HepG2 (cell line): ENCODE results near the gene NTMT1. TPM values are rescaled to one million over a fixed set of nuclear protein-coding genes. Genes with fewer than 3 reads are reported as not detected.

ENCODE experiments used
- ARNTL ChIP-seq: sonication (generic); formaldehyde crosslinking; IDR thresholded peaks from 2 replicates; pipeline ENCODE4 v1.4.0; 2020; ENCODE audit warnings: mild to moderate bottlenecking, missing genetic modification reagents
- ELF4 ChIP-seq: sonication (generic); formaldehyde crosslinking; IDR thresholded peaks from 2 replicates; pipeline ENCODE4 v1.5.0; 2020; ENCODE audit warnings: missing genetic modification reagents, mild to moderate bottlenecking, moderate library complexity, borderline replicate concordance
- ETV5 ChIP-seq: IDR thresholded peaks from 2 replicates; pipeline ENCODE4 v1.6.1; 2018; ENCODE audit warnings: missing biosample characterization, missing genetic modification reagents, inconsistent platforms, borderline replicate concordance
- HDAC6 ChIP-seq: fragments of 200-600 bp; sonication (generic); IDR thresholded peaks from 2 replicates; pipeline ENCODE4 v1.7.0; 2017; ENCODE audit warnings: mild to moderate bottlenecking, antibody characterized with exemption, low read length, low read depth
- HNF1B ChIP-seq: sonication (generic); formaldehyde crosslinking; IDR thresholded peaks from 2 replicates; pipeline ENCODE4 v1.5.1; 2020; ENCODE audit warnings: mild to moderate bottlenecking, moderate library complexity, missing genetic modification reagents
- HNRNPLL ChIP-seq: fragments of 200-400 bp; formaldehyde crosslinking; IDR thresholded peaks from 2 replicates; pipeline ENCODE4 v1.6.1; 2017; ENCODE audit warnings: mild to moderate bottlenecking, low read depth, low read length; ENCODE audit not compliant: poor library complexity, severe bottlenecking
- MTF2 ChIP-seq: sonication (generic); formaldehyde crosslinking; IDR thresholded peaks from 2 replicates; pipeline ENCODE4 v1.5.0; 2020; ENCODE audit warnings: missing genetic modification reagents, borderline replicate concordance
- NFATC3 ChIP-seq: sonication (generic); formaldehyde crosslinking; IDR thresholded peaks from 2 replicates; pipeline ENCODE4 v1.5.1; 2020; ENCODE audit warnings: mild to moderate bottlenecking, missing genetic modification reagents
- NPAS2 ChIP-seq: sonication (generic); formaldehyde crosslinking; IDR thresholded peaks from 2 replicates; pipeline ENCODE4 v1.8.0; 2022; ENCODE audit warnings: mild to moderate bottlenecking, missing genetic modification reagents, borderline replicate concordance
- PRDM10 ChIP-seq: sonication (generic); formaldehyde crosslinking; IDR thresholded peaks from 2 replicates; pipeline ENCODE4 v1.4.0; 2020; ENCODE audit warnings: low read depth, missing genetic modification reagents
- PREB ChIP-seq: sonication (generic); formaldehyde crosslinking; IDR thresholded peaks from 2 replicates; pipeline ENCODE4 v1.4.0; 2020; ENCODE audit warnings: missing genetic modification reagents
- PRMT3 ChIP-seq: sonication (generic); formaldehyde crosslinking; IDR thresholded peaks from 2 replicates; pipeline ENCODE4 v1.8.1; 2022; ENCODE audit warnings: low read depth, mild to moderate bottlenecking, moderate library complexity, missing genetic modification reagents, borderline replicate concordance
- RFX5 ChIP-seq: IDR thresholded peaks from 2 replicates; pipeline ENCODE4 v1.6.1; 2011; ENCODE audit warnings: low read depth, low read length, improper control_type of control experiment
- SMAD1 ChIP-seq: sonication (generic); formaldehyde crosslinking; IDR thresholded peaks from 2 replicates; pipeline ENCODE4 v1.4.0; 2020; ENCODE audit warnings: missing genetic modification reagents, low read depth, mild to moderate bottlenecking, borderline replicate concordance
- USF2 ChIP-seq, 2 experiments: sonication (generic) in 1 of 2; formaldehyde crosslinking in 1 of 2; IDR thresholded peaks; 2 replicates each; pipeline versions ENCODE4 v1.5.1 to v1.6.1; 2011 to 2020; ENCODE audit warnings: borderline replicate concordance in 1 of 2, low read depth in 1 of 2, low read length in 1 of 2, mild to moderate bottlenecking in 1 of 2, missing genetic modification reagents in 1 of 2, moderate library complexity in 1 of 2
- ZNF101 ChIP-seq: sonication (generic); formaldehyde crosslinking; IDR thresholded peaks from 2 replicates; pipeline ENCODE4 v1.4.0; 2020; ENCODE audit warnings: mild to moderate bottlenecking, low read depth, missing genetic modification reagents, borderline replicate concordance
- ZNF138 ChIP-seq: sonication (generic); formaldehyde crosslinking; IDR thresholded peaks from 2 replicates; pipeline ENCODE4 v1.5.0; 2020; ENCODE audit warnings: mild to moderate bottlenecking, low read depth, missing genetic modification reagents
- ZNF644 ChIP-seq: IDR thresholded peaks from 2 replicates; pipeline ENCODE4 v1.6.1; 2016; ENCODE audit warnings: low read depth
- ZNF782 ChIP-seq: sonication (generic); formaldehyde crosslinking; IDR thresholded peaks from 2 replicates; pipeline ENCODE4 v1.4.0; 2020; ENCODE audit warnings: missing genetic modification reagents, mild to moderate bottlenecking, borderline replicate concordance
- polyA plus RNA-seq, 8 experiments: library from polyadenylated mRNA; depleted of rRNA in 3 of 8; stranded (reverse) in 7 of 8; unstranded in 1 of 8; fragments of >200 nt; fragmentation: Illumina TruSeq in 4 of 8; extraction: Trizol in 4 of 8; gene quantifications; 2 replicates each; pipeline versions ENCODE4 v1.2.1 to v1.2.3, GENCODE V29; 2011 to 2016; ENCODE audit warnings: low read depth in 4 of 8, missing spikeins in 1 of 8, mixed read lengths in 1 of 8; ENCODE audit not compliant: insufficient read depth in 1 of 8
- total RNA-seq, 5 experiments: library from RNA; depleted of rRNA; stranded (reverse); fragments of >200 nt; fragmentation: Illumina TruSeq; extraction: Trizol; gene quantifications; 2 replicates each; pipeline ENCODE4 v1.2.3, GENCODE V29; 2016; ENCODE audit warnings: low read depth in 1 of 5

The NTMT1 gene
- total and polyA plus RNA-seq, 2 of the 13 experiments (the other 11 are each of a cell fraction or from before 2014, with no cell fraction given): 49.1 to 53.8 TPM

DNA sequence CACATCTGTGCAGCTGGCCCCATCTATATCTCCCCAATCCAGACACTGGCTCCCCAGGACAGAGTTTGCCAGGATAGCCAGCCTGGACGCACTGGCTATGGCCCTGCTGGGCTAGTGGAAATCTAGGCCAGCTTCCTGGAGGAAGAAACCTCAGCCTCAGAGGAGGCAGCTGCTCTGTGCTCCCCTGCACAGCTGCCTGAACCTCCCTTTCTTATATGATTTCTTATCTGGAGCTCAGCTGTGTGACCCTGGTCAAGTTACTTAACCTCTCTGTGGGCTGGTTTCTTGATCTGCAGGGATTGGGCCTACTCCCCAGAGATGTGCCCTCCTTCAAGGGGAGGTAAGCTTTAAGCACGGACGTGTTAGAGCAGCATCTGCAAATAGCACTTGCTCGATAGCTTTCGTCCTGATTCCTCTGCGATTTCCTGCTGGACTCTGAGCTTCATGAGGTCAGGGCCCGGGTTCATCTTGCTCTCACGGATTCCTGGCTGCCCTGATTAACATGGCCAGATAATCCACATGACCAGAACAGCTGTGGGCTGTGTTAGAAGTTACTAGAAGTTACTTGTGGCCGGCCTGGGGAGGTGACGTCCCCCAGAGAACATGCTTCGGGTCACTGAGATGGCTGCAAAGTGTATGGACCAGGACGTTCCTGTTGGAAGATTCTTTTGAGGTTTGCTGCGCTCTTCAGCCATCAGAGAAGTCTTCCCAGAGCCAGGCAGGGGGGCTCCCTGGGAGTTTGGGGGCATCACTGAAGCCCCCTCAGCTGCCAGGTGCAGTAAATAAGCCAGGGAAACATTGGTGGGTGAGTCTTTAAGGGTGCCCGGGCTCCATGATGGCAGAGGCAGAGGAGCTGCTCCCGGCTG, 19.6 kb upstream of the NTMT1 start (continued):
- TF ChIP-seq USF2 (IDR thresholded peaks at IDR 0.05; ENCODE audit: low read depth, low read length) (no peak), USF2 (CRISPR knock-in tag; IDR thresholded peaks at IDR 0.05; ENCODE audit: borderline replicate concordance) (no peak), ZNF644 (CRISPR knock-in tag) (0 out of 2 replicates have a peak, but pooled peaks have one; percentile 11), ELF4 (no peak), PRMT3 (peak; percentile 80), MTF2 (CRISPR knock-in tag) (no peak), ZNF138 (no peak), ARNTL (CRISPR knock-in tag) (no peak), NPAS2 (CRISPR knock-in tag) (no peak), ZNF782 (CRISPR knock-in tag) (no peak), PRDM10 (CRISPR knock-in tag) (no peak), ETV5 (peak; percentile 94), HNF1B (CRISPR knock-in tag) (no peak), HDAC6 (no peak), RFX5 (no peak), NFATC3 (no peak), SMAD1 (CRISPR knock-in tag) (0 out of 2 replicates have a peak, but pooled peaks have one; percentile 49), PREB (CRISPR knock-in tag) (no peak), ZNF101 (CRISPR knock-in tag) (no peak), HNRNPLL (no peak)
